NCI-H2227 (cell line): Measurements from ENCODE around the gene SUMO1.
A peak's percentile ranks its signal among the peaks of the same experiment; 100 is the strongest.
"Not testable (repeated sequence)": the region's sequence is repeated elsewhere in the genome, so short reads cannot be mapped to it uniquely, and the experiment has no call there.

Experiments used
- DNase-seq: peaks from one replicate; lab custom pipeline; 2025; ENCODE audit not compliant: unreplicated experiment; lab: John Stamatoyannopoulos, UW

The SUMO1 gene

GRCh38 chr2:202238234-202239197, at the start of gene SUMO1:
Gene SUMO1, minus strand, starts transcription at chr2:202238597. Its CDS starts 146 bp downstream, at chr2:202238451.
- DNase-seq = peak; percentile 98

DNA sequence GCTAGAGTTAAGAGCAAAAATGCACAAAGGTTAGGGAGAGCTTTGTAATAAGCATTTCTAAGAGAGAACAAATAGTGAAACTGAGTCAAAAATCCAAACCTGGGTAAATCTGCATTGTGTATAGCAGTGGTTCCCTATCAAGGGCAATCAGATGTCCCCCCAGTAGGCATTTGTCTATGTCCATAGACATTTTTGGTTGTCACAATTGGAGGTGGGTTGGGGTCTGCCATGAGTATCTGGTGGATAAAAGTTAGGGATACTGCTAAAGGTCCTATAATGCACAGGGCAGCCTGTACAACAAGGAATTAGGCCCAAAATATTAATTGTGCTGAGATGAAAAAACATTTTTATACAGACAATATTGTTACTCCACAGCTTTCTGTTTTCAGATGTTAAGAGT, 48.2 kb upstream of the SUMO1 start:
- DNase-seq = no peak

DNA sequence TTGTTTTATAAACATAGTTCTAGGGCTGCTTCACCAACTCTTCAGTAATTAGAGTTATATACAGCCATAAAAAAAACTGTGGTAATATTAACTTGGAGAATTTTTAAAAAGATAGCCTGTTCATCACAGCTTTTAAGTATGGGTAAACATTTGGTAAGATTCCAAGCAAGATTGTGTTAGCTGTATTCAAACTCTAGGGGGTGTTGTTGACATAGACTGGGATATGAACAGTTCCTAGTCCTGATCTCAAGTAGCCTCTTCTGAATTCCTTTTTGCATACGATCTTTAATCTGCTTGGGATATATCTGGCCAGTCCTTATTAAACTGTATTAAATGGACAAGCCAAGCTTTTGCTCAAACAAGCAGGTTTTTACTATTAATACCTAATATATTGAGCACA, 40.5 kb upstream of the SUMO1 start:
- peak; percentile 66 for DNase-seq

GRCh38 chr2:202278036-202278760, 39.8 kb upstream of the SUMO1 start:
- DNase-seq = no peak

- not testable (repeated sequence) for DNase-seq
Measured at GRCh38 chr2:202276078-202276720, 37.8 kb upstream of the SUMO1 start.

- DNase-seq = no peak
Measured at GRCh38 chr2:202270487-202270886, 32.1 kb upstream of the SUMO1 start.

GRCh38 chr2:202269585-202269984, 31.2 kb upstream of the SUMO1 start:
- DNase-seq = no peak

DNA sequence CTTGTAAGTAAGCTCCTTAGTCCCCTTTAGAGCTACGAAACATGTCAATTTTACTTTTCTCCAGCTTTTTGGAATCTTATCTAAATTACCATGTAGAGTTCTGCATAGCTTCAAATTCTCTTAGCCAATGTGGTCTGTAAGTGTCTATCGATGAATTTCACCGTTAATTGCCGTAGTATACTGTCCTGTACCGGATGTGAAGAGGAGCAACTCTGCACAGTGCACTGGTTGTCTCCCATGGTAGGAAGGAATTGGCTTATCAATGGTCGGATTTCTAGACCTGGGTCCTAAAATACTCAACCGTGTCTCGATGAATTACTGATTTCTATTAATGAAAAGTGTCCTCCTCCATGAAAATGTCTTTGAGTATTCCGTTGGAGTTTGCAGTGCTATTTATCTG, 29.1 kb upstream of the SUMO1 start:
- DNase-seq = no peak

DNA sequence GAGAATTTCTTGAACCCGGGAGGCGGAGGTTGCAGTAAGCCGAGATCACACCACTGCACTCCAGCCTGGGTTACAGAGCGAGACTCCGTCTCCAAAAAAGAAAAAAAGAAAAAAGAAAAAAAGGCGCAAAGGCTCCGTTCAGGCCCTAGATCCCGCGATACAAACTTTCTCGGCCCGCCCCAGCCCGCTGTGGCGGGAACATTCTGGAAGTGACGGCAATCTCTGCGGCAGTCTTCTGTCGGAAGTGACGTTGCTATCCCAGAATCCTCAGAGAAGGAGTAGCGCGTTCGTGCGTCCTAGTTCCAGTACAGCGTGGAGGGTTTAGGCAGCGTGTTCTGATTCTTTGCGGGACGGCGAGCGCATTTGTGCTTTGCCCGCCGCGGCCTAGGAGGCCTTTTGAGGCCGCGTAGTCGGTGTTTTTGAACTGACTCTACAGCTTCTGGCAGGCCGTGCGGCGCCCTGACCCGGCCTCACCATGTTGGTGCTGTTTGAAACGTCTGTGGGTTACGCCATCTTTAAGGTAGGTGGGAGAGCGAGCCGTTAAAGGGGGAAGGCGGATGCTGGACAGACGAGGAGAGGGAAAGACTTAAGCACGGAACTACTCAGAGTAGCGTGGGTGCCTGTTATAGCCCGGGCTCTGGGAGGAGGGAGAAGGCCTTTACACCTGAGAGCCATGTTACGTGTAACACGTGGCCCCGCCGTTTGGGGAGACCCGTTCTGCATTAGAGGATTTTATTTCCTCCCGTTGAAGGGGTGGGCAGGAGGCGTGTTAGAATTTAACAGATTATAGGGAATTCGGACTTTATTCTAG, 27.3 kb upstream of the SUMO1 start, which contains the start of gene NOP58:
Gene NOP58, plus strand, starts transcription at position 297 of the 811 bp plus-strand sequence. Its CDS starts 179 bp downstream, at position 476.
- DNase-seq = peak; percentile 98

DNA sequence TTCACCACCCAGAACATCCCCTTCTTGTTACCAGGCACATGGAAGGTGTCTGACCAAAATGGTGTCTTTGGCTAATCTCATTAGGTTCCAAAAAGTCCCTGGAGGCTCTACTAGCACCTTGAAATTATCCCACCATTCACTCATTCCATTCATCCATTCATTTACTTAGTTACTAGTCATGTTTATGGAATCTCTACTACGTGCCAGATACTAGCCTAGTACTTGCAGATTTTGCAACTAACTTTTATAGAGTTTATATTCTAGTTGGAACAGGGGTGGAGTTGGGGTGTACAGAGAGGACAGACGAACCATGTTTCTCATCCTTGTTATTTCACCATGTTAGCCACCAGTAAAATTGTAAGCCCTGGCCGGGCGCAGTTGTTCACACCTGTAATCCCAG, 23.1 kb upstream of the SUMO1 start:
- DNase-seq = no peak

GRCh38 chr2:202251494-202251893, 13.1 kb upstream of the SUMO1 start:
- DNase-seq = no peak

DNA sequence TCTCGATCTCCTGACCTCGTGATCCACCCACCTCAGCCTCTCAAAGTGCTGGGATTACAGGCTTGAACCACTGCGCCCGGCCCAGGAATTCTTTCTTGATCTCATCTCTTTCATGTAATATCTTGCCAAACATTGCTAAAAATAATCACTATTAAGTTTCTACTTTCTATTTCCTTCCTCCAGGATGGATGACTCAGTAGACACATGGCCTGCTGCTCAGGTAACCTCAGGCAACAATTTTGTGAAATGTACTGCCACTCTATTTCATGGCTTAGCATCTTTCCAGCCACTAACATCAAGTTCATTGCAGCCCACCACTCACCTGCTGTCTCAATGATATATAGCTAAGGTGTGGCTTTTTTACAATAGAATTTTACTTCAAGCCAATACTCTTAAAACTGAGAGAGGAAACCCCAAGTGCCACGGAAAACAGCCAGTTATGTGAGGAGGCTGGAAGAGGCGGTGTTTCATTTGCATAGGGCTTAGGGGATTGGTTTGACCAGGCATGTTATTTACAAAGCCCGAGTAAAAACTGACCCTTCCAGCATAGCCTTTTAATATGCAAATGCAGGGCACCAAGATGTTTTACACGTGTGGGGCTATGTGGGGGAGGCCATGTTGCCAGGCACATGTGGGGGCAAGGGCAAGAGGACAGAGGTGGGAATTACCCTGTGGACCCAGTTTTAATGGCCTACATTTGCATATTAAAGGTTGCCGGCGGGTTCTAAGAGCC, 11.3 kb upstream of the SUMO1 start:
- DNase-seq = no peak

GRCh38 chr2:202247710-202248109, 9.3 kb upstream of the SUMO1 start:
- not testable (repeated sequence) for DNase-seq

DNA sequence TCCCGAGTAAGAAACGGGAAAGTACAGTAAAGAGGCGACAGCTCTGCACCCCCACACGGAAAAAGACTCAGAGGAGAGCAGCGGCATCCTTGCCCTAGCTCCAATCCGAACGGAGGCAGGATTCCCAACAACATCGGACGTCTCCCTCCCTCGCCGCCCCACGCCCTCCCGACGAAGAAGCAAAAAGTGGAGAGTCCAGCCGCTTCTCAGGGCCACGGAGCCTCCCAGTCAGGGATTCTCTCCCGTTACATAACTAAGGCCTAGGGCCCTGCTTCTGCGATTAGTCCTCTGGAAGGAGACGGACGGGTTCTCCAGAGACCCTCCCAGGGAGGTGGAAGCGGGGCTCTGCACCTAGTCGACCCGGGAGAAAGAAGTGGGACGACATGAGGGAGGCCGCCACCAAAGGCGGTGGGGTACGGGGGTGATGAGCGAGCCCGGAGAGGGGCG, 587 bp downstream of the SUMO1 start:
- peak; percentile 80 for DNase-seq

- no peak for DNase-seq
Measured at GRCh38 chr2:202221873-202222272, 16.5 kb downstream of the SUMO1 start.

GRCh38 chr2:202215179-202215578, 23.2 kb downstream of the SUMO1 start:
- DNase-seq = no peak

- no peak for DNase-seq
Measured at GRCh38 chr2:202208526-202208925, 29.9 kb downstream of the SUMO1 start.

DNA sequence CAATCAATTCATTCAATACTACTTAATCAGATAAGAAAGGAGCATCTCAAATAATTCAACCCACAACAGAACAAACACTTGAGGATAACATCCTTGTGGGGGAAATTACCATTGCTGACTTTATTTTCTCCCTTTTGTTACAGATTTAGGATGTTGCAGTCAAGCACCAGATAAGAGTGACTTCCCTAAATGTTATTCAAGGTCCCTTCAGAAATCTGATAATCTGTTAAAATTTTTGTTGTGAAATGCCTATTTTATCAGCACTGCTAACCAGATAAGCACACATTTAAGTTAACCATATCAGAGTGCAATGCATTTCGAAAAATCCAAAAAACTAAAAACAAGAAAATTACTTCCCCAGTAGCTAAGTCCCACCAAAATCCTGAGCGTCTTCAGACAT, 33.5 kb downstream of the SUMO1 start:
- no peak for DNase-seq

GRCh38 chr2:202203348-202203747, 35.0 kb downstream of the SUMO1 start:
- no peak for DNase-seq
